ENCODE results near the gene DNAH2. TPM values are rescaled to one million over a fixed set of nuclear protein-coding genes. Genes with fewer than 3 reads are reported as not detected.

Gene DNAH2
- total RNA-seq, 1 experiment from 2014 or later = 0.15 TPM

DNA sequence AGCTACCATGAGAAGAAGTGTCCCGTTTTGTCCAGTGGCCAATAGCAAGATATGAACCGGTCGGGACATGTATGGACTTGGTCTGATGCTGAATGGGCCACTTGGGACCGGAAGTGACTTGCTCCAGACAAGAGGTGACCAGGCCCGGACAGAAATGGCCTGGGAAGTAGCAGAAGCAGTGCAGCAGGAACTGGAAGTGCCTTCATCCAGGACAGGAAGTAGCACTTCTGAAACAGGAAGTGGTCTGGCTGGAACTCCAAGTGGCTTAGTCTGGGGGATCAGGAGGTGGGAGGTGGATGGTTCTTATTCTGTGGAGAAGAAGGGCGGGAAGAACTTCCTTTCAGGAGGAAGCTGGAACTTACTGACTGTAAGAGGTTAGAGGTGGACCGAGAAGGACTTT, 7.2 kb upstream of the DNAH2 start:
- no peak overlapping the region for H2BK12ac ChIP-seq (ENCODE audit: insufficient read length, low read depth, low read length)
- no peak overlapping the region for H3K4ac ChIP-seq (ENCODE audit: low read depth, low read length)
- no peak overlapping the region for H4K8ac ChIP-seq (replicated peaks; ENCODE audit: insufficient read length, low read depth, low read length)
- peaks cover 57% of the 10 kb centered on the region for H3K27me3 Mint-ChIP-seq (ENCODE audit: low read depth)
- no peaks in the 10 kb centered on the region for H4K20me1 ChIP-seq (ENCODE audit: control insufficient read depth, insufficient read depth, insufficient read length)
- peaks cover 0 to 7% (median 0%) of the 10 kb centered on the region in 3 experiments; a peak in 3 of 7 replicates for H3K36me3 Mint-ChIP-seq (ENCODE audit: insufficient read depth in 1 of 3, low read depth in 3 of 3)
- TF ChIP-seq, protein P1, sequence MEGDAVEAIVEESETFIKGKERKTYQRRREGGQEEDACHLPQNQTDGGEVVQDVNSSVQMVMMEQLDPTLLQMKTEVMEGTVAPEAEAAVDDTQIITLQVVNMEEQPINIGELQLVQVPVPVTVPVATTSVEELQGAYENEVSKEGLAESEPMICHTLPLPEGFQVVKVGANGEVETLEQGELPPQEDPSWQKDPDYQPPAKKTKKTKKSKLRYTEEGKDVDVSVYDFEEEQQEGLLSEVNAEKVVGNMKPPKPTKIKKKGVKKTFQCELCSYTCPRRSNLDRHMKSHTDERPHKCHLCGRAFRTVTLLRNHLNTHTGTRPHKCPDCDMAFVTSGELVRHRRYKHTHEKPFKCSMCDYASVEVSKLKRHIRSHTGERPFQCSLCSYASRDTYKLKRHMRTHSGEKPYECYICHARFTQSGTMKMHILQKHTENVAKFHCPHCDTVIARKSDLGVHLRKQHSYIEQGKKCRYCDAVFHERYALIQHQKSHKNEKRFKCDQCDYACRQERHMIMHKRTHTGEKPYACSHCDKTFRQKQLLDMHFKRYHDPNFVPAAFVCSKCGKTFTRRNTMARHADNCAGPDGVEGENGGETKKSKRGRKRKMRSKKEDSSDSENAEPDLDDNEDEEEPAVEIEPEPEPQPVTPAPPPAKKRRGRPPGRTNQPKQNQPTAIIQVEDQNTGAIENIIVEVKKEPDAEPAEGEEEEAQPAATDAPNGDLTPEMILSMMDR (conservative IDR thresholded peaks at IDR 0.05) = no peak
- H3K9me3 ChIP-seq (ENCODE audit: control insufficient read depth, low read depth, low read length) = no peaks in the 10 kb centered on the region
- peaks cover 33 to 50% of the 10 kb centered on the region in 2 experiments for H3K4me1 Mint-ChIP-seq
- no peak overlapping the region for H2BK120ac ChIP-seq (ENCODE audit: low read depth, low read length, poor library complexity, severe bottlenecking)
- no peak overlapping the region for H4K5ac ChIP-seq (ENCODE audit: insufficient read length, low read depth, low read length)
- peaks cover 3% of the 10 kb centered on the region for H3K4me1 ChIP-seq (ENCODE audit: insufficient read depth, low read length)
- DNase-seq = no peak
- no peak overlapping the region for H2BK5ac ChIP-seq (ENCODE audit: insufficient read length, low read length)
- no peak overlapping the region for H3K18ac ChIP-seq (ENCODE audit: insufficient read length, low read depth, low read length)
- peaks cover 8% of the 10 kb centered on the region for H3K23me2 ChIP-seq (ENCODE audit: insufficient read length, low read depth, low read length, poor library complexity, severe bottlenecking)
- no peak overlapping the region for H2AFZ ChIP-seq (ENCODE audit: low read length)
- H3K9ac ChIP-seq (ENCODE audit: extremely low read depth, insufficient read length, low read length) = no peak overlapping the region
- H3K23ac ChIP-seq (ENCODE audit: insufficient read length, low read depth, low read length) = no peak overlapping the region
- H3K9me3 Mint-ChIP-seq = no peaks in the 10 kb centered on the region
- H3K79me1 ChIP-seq (ENCODE audit: insufficient read depth, low read depth, low read length, poor library complexity, severe bottlenecking) = no peaks in the 10 kb centered on the region
- no peak overlapping the region for H3T11ph ChIP-seq (ENCODE audit: low read length)
- H3K27me3 ChIP-seq (ENCODE audit: insufficient read depth, low read length) = no peaks in the 10 kb centered on the region; the same call in 1 of the 2 replicates
- H2BK15ac ChIP-seq (ENCODE audit: low read depth, low read length) = no peak overlapping the region
- no peaks in the 10 kb centered on the region for H3K79me2 ChIP-seq (ENCODE audit: insufficient read depth, low read length)
- no peak overlapping the region for H3K56ac ChIP-seq (ENCODE audit: insufficient read length, low read depth, low read length)
- H3K27ac ChIP-seq (ENCODE audit: insufficient read length, low read depth, low read length) = no peak overlapping the region
- H3K14ac ChIP-seq (ENCODE audit: insufficient read depth, low read length) = no peak overlapping the region
- H2AK5ac ChIP-seq (ENCODE audit: insufficient read length, low read length) = no peak overlapping the region
- no peak overlapping the region for H3K27ac Mint-ChIP-seq
- H2BK20ac ChIP-seq (ENCODE audit: low read depth, low read length, poor library complexity, severe bottlenecking) = no peak overlapping the region
- H4K91ac ChIP-seq (ENCODE audit: insufficient read length, low read depth, low read length) = no peak overlapping the region
- no CpG with 5 or more reads among the region's 7 CpGs for WGBS (ENCODE audit: extremely low coverage, insufficient read length, low lambda C conversion rate)
- H3K4me3 Mint-ChIP-seq = no peak overlapping the region
- no peak overlapping the region for H3K4me2 ChIP-seq (ENCODE audit: insufficient read depth, insufficient read length, low read length)
